HepG2 (cell line): ENCODE measurements around the gene CPNE1. TPM values are rescaled to one million over a fixed set of nuclear protein-coding genes. Genes with fewer than 3 reads are reported as not detected.
A peak's percentile ranks its signal among the peaks of the same experiment; 100 is the strongest.

Experiments used
- CHD2 ChIP-seq: IDR thresholded peaks from 2 replicates; pipeline ENCODE4 v1.6.1; 2011; ENCODE audit warnings: low read depth, low read length, improper control_type of control experiment
- CREBL2 ChIP-seq: sonication (generic); formaldehyde crosslinking; IDR thresholded peaks from 2 replicates; pipeline ENCODE4 v1.8.1; 2023; ENCODE audit warnings: missing genetic modification reagents, mild to moderate bottlenecking, borderline replicate concordance
- HMG20A ChIP-seq: IDR thresholded peaks from 2 replicates; pipeline ENCODE4 v1.6.1; 2016; ENCODE audit warnings: borderline replicate concordance
- KLF12 ChIP-seq: sonication (generic); formaldehyde crosslinking; IDR thresholded peaks from 2 replicates; pipeline ENCODE4 v1.4.0; 2020; ENCODE audit warnings: missing genetic modification reagents, borderline replicate concordance
- KLF16 ChIP-seq, 2 experiments: sonication (generic) in 1 of 2; formaldehyde crosslinking in 1 of 2; IDR thresholded peaks; 2 replicates each; pipeline versions ENCODE4 v1.6.1 to v1.8.0; 2016 to 2023; ENCODE audit warnings: missing genetic modification reagents in 2 of 2, missing compliant biosample characterization in 1 of 2
- NCOA1 ChIP-seq: sonication (generic); formaldehyde crosslinking; IDR thresholded peaks from 2 replicates; pipeline ENCODE4 v1.9.0; 2021; ENCODE audit warnings: missing genetic modification reagents
- PAX8 ChIP-seq: sonication (generic); formaldehyde crosslinking; IDR thresholded peaks from 2 replicates; pipeline ENCODE4 v1.8.0; 2022; ENCODE audit warnings: mild to moderate bottlenecking, missing genetic modification reagents, borderline replicate concordance
- SKI ChIP-seq: fragments of 450-650 bp; IDR thresholded peaks from one replicate; pipeline ENCODE4 v1.6.1; 2018; ENCODE audit warnings: mild to moderate bottlenecking; ENCODE audit not compliant: partially characterized antibody
- SRSF4 ChIP-seq: fragments of 200-400 bp; formaldehyde crosslinking; IDR thresholded peaks from one replicate; pipeline ENCODE4 v1.6.1; 2018; ENCODE audit warnings: mild to moderate bottlenecking, low read depth, low read length, moderate library complexity; ENCODE audit not compliant: poor library complexity, severe bottlenecking
- TBL1XR1 ChIP-seq: fragments of 150-350 bp; IDR thresholded peaks from 2 replicates; pipeline ENCODE4 v1.6.1; 2014; ENCODE audit warnings: borderline replicate concordance, low read length; ENCODE audit not compliant: partially characterized antibody
- TERF1 ChIP-seq: sonication (generic); formaldehyde crosslinking; IDR thresholded peaks from 2 replicates; pipeline ENCODE4 v1.8.0; 2022; ENCODE audit warnings: mild to moderate bottlenecking, missing genetic modification reagents, moderate library complexity
- TP53 ChIP-seq: sonication (generic); formaldehyde crosslinking; conservative IDR thresholded peaks from 2 replicates; pipeline ENCODE4 v1.4.0; 2020; ENCODE audit warnings: missing genetic modification reagents
- ZNF160 ChIP-seq: sonication (generic); formaldehyde crosslinking; IDR thresholded peaks from 2 replicates; pipeline ENCODE4 v1.8.0; 2022; ENCODE audit warnings: mild to moderate bottlenecking, inconsistent platforms, missing genetic modification reagents
- ZNF274 ChIP-seq: sonication (generic); formaldehyde crosslinking; IDR thresholded peaks from 2 replicates; pipeline ENCODE4 v1.5.1; 2020; ENCODE audit warnings: mild to moderate bottlenecking, missing genetic modification reagents
- ZNF460 ChIP-seq: sonication (generic); formaldehyde crosslinking; IDR thresholded peaks from 2 replicates; pipeline ENCODE4 v1.5.1; 2020; ENCODE audit warnings: missing genetic modification reagents, mild to moderate bottlenecking, borderline replicate concordance
- ZNF605 ChIP-seq: sonication (generic); formaldehyde crosslinking; IDR thresholded peaks from 2 replicates; pipeline ENCODE4 v1.8.0; 2022; ENCODE audit warnings: mild to moderate bottlenecking, missing genetic modification reagents
- ZNF609 ChIP-seq: sonication (generic); formaldehyde crosslinking; IDR thresholded peaks from 2 replicates; pipeline ENCODE4 v1.4.0; 2020; ENCODE audit warnings: mild to moderate bottlenecking, missing genetic modification reagents, borderline replicate concordance
- ZNF629 ChIP-seq: sonication (generic); formaldehyde crosslinking; conservative IDR thresholded peaks from 2 replicates; pipeline ENCODE4 v1.5.0; 2020; ENCODE audit warnings: missing genetic modification reagents
- ZNF639 ChIP-seq: conservative IDR thresholded peaks from 2 replicates; pipeline ENCODE4 v1.6.1; 2018; ENCODE audit warnings: missing genetic modification reagents
- polyA plus RNA-seq, 8 experiments: library from polyadenylated mRNA; depleted of rRNA in 3 of 8; stranded (reverse) in 7 of 8; unstranded in 1 of 8; fragments of >200 nt; fragmentation: Illumina TruSeq in 4 of 8; extraction: Trizol in 4 of 8; gene quantifications; 2 replicates each; pipeline versions ENCODE4 v1.2.1 to v1.2.3, GENCODE V29; 2011 to 2016; ENCODE audit warnings: low read depth in 4 of 8, missing spikeins in 1 of 8, mixed read lengths in 1 of 8; ENCODE audit not compliant: insufficient read depth in 1 of 8
- total RNA-seq, 5 experiments: library from RNA; depleted of rRNA; stranded (reverse); fragments of >200 nt; fragmentation: Illumina TruSeq; extraction: Trizol; gene quantifications; 2 replicates each; pipeline ENCODE4 v1.2.3, GENCODE V29; 2016; ENCODE audit warnings: low read depth in 1 of 5

The CPNE1 gene
- total and polyA plus RNA-seq, 2 of the 13 experiments (the other 11 are each of a cell fraction or from before 2014, with no cell fraction given) = 408 to 431 TPM

- TF ChIP-seq ZNF274 (peak; percentile 64; the same call in 1 of the 2 replicates), ZNF609 (CRISPR knock-in tag) (peak; percentile 69; the same call in 1 of the 2 replicates), HMG20A (CRISPR knock-in tag) (peak; percentile 46; the same call in 1 of the 2 replicates), KLF12 (CRISPR knock-in tag) (peak; percentile 93), ZNF460 (CRISPR knock-in tag) (peak; percentile 100), SRSF4 (no peak), PAX8 (CRISPR knock-in tag) (0 out of 2 replicates have a peak, but pooled peaks have one; percentile 94), TBL1XR1 (peak; percentile 31), NCOA1 (CRISPR knock-in tag) (peak; percentile 85; the same call in 1 of the 2 replicates), KLF16 (CRISPR knock-in tag; IDR thresholded peaks at IDR 0.05) (peak in 1 of 2 experiments; percentile 85; a peak in 2 of 4 replicates), ZNF605 (CRISPR knock-in tag) (peak; percentile 63; the same call in 1 of the 2 replicates), ZNF160 (CRISPR knock-in tag) (peak; percentile 89; the same call in 1 of the 2 replicates), ZNF639 (CRISPR knock-in tag) (peak; percentile 78), CREBL2 (peak; percentile 80; the same call in 1 of the 2 replicates), TP53 (CRISPR knock-in tag) (peak; percentile 88; the same call in 1 of the 2 replicates), ZNF629 (CRISPR knock-in tag) (peak; percentile 54), CHD2 (no peak), TERF1 (CRISPR knock-in tag) (0 out of 2 replicates have a peak, but pooled peaks have one; percentile 24), SKI (peak; percentile 10)
Observed at GRCh38 chr20:35616465-35617396, 48.0 kb downstream of the CPNE1 start (continued).
